Activated T-cell treated with anti-CD3 and anti-CD28 coated beads, Interleukin-2, amount 50 U/mL, for 48 hours (primary cell): ENCODE data around the gene VPS54.

Source experiments
- DNase-seq, 2 experiments: peaks; one replicate each; pipeline ENCODE4 v3.0.0-alpha.2; 2020

The VPS54 gene

DNA sequence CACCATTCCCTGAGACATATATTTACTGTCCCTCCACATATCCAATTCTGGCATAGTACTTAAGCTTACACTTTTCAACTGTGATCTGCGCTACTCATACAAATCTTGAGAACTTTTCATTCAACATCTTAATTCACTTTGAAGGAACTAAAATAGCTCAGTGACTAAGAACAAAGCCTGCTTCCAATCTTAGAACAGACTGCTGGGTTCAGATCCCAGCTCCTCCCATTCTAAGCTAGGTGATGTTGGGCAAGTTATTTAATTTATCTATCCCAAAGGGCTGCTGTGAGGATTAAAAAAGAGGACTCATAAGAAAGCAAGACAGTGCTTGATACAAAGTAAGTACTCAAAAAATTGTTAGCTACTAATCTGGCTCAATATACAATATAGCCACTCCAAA, 119.6 kb downstream of the VPS54 start:
- DNase-seq, result no peak

- DNase-seq, result no peak
Measured at GRCh38 chr2:63898839-63899238, 120.4 kb downstream of the VPS54 start.

DNA sequence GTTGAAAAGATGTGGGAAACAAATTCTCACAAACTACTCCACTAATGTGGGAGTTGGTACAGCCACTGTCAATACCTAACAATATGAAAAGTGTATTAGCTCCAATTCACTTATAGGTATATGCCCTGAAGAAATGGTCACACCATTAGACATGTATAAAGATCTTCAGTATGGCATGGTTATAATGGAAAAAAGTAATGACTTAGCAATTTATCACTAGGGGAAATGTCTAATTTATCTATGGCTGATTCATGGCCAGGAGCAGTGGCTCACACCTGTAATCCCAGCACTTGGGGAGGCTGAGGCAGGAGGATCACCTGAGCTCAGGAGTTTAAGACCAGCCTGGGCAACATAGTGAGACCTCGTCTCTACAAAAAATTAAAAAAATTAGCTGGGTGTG, 125.1 kb downstream of the VPS54 start:
- no peak for DNase-seq

GRCh38 chr2:63893163-63893562, 126.1 kb downstream of the VPS54 start:
- no peak for DNase-seq

- no peak for DNase-seq
Measured at GRCh38 chr2:63891488-63892030, 127.7 kb downstream of the VPS54 start.

- DNase-seq, result no peak
Measured at GRCh38 chr2:63890678-63891077, 128.6 kb downstream of the VPS54 start.

GRCh38 chr2:63888490-63889402, 130.5 kb downstream of the VPS54 start:
- peak; percentile 56 to 62 for DNase-seq

DNA sequence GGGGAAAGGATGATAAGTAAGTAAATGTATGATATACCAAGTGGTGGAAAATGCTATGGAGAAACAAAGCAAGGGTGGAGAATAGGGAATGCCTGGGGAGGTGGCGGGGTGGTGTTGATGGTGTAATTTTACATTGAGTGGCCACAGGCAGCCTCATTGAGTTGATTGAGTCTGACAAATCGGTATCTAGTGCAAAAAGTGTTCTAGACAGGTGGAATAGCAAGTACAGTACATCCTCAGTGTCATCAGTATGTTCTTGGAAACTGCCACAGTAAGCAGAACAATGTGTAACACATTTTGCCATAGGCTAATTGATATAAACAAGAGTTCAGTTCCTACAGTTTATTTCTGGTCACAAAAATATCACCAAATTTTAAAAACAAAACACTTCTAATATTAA, 131.2 kb downstream of the VPS54 start:
- DNase-seq, result no peak

GRCh38 chr2:63886445-63886844, 132.8 kb downstream of the VPS54 start:
- no peak for DNase-seq

- no peak for DNase-seq
Measured at GRCh38 chr2:63882395-63883105, 136.7 kb downstream of the VPS54 start.

DNA sequence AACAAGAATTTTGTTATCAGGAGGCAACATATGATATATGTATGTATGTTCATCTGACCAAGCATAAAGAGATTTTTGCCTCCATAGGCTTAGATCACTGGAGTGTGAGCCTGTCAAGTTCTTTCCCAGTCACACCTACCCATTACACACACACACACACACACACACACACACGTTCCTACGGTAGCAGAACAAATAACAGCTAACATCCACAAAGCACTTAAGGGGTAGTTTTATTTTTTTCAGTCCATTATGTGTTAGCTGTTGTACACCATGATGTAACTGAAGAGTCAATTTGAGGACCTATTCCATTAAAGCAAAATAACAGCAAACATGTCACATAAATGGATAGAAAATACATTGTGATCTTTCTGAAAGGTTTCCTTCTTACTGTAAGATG, 138.0 kb downstream of the VPS54 start:
- DNase-seq, result no peak

GRCh38 chr2:63880625-63881024, 138.6 kb downstream of the VPS54 start:
- DNase-seq, result no peak

- DNase-seq, result no peak
Measured at GRCh38 chr2:63879876-63880433, 139.3 kb downstream of the VPS54 start.

DNA sequence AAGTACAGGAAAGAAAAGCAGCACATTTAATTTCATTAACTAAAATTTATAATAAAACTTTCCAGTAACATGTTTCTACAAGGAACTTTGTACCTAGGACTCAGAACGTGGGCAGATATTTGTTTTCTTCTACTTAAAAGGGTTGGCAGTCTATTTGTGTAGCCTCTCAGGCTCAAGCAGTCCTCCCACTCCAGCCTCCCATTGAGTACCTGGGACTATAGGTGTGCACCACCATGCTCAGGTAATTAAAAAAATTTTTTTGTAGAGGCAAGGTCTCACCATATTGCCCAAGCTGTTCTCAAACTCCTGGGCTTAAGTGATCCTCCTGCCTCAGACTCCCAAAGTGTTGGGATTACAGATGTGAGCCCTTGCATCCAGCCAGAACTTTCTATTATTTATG, 140.7 kb downstream of the VPS54 start:
- DNase-seq, result no peak

DNA sequence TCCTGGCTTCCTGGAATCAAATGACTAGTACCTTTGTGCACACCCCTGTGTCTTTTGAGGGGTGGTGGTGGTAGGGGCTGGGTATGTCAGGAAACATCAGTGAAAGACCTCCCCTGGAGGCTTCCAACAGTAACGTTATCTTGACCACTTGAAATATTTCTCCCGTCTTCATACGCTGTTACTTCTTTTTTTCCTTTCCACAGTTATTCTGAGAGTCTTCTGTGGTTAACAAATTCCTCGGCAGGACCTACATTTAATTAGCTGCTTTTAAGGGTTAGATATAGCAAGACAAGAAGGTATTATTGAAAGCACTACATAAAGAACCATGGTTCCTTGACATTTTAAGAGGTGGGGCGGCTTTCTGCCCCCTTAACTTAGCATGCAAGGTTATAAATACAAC, 142.9 kb downstream of the VPS54 start:
- DNase-seq, result no peak

DNA sequence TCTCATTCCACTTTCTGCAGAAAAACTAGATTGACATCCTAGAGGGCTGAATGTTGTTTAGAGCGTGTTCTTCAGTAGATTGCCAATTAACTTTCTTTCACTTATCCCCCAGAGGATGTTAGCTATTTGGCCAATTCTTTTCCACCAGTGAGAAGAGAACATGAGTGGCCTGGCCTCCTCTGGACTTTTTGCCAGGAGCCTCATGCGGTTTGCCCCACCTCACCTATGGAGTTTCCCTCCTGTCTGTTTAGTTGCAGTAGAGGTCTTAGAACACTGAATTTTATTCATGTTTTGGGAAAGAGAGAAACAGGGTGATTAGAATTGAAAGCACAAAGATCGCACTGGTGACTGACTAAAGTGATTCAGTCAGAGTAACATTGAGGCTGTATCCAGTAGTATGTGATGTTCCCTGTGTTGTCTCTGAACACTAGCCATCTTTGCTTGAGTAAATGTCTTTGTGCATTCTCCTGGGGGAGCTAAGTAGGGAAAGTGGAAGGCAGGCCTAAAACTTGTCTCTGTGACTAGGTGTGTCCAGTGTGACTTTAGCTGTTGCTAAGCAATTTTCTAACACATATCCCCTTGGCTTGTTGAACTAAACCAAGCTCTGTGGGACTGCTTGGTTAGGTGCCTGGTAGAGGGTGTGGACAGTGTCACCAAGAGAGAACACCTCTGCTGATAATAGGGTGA, 143.5 kb downstream of the VPS54 start:
- no peak for DNase-seq

DNA sequence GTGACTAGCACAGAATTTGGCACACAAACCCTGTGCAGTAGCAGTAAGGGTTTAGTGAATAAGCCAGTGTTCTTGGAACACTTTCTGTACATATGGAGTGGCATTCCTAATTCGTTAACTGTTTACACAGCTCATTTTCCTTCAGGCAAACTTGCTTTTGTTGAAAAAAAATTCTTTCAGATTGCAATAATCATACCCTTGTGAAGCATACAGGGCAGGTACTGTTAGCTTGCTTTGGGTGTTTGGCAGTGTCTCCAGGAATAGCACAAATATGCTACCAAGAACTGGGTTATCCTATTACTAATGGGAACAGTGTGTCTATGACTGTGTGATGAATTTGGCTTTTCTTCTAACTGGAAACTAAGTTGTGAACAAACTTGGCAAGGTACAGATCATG, 144.1 kb downstream of the VPS54 start:
- DNase-seq, result no peak

DNA sequence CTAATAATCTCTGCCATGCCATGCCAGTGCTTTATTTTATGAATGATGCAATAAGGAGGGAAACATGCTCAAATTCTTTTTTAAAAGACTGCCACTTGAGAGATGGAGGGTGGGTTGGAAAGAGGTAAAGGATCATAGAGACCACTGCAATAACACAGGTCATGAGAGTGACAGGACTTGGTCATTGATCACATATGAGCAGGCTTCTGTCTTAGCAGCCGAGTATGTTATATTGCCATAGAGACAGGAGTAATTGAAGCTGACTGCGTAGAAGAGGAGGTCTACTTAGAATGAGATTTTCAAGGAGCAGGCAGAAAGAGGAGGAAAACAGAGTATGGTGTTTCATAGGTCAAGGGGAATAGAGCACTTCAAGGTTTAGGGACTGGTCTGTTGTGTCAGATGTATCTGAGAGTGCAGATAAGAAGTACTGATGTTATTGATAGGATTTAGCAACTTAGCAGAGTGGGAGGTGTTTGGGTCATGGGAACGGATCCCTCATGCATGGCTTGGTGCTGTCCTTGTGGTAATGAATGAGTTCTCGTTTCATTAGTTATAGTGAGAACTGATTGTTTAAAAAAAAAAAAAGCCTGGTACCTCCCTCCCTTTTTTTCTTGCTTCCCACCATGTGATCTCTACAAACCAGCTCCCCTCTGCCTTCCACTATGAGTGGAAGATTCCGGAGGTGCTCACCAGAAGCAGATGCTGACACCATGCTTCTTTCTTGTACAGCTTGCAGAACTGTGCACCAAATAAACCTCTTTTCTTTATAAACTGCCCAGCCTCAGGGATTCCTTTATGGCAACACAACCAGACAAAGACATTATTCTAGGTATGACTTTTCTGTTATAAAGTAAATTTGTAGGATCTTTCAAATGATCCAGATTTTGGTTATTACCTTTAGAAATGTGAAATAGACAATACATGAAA, 144.8 kb downstream of the VPS54 start:
- DNase-seq, result no peak

- DNase-seq, result no peak
Measured at GRCh38 chr2:63872571-63873328, 146.5 kb downstream of the VPS54 start.

DNA sequence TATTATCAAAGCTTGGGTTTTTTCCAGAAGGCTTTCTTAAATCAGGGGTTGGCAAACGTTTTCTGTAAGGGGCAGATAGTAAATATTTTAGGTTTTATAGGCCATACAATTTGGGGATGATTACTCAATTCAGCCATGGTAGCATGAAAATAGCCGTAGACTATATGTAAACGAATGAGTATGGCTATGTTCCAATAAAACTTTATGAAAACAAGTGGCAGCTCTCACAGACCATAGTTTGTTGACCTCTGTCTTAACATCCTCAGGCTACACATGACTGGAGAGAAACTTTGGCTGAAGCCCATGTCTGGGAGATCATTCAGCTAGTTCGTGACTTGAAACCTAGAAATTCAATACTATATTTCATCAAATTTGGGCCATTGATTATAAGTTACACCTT, 147.4 kb downstream of the VPS54 start:
- DNase-seq, result no peak

- no peak for DNase-seq
Measured at GRCh38 chr2:63870679-63871078, 148.5 kb downstream of the VPS54 start.
